MM.1S (cell line): Measurements from ENCODE around the gene ASB6.

Experiments
- CTCF ChIP-seq: fragments of 300-600 bp; sonication (generic); IDR thresholded peaks from 2 replicates; pipeline ENCODE4 v1.5.1; 2016; ENCODE audit warnings: antibody characterized with exemption, low read length, mixed read lengths
- EZH2 ChIP-seq: fragments of 300-600 bp; sonication (generic); optimal IDR thresholded peaks from 2 replicates; pipeline ENCODE3; 2017; ENCODE audit warnings: low read depth, mild to moderate bottlenecking, antibody characterized with exemption, low read length, mixed read lengths
- EZH2phosphoT487 ChIP-seq: fragments of 300-600 bp; sonication (generic); IDR thresholded peaks from 2 replicates; pipeline ENCODE4 v1.6.1; 2018; ENCODE audit warnings: antibody characterized with exemption, low read length

DNA sequence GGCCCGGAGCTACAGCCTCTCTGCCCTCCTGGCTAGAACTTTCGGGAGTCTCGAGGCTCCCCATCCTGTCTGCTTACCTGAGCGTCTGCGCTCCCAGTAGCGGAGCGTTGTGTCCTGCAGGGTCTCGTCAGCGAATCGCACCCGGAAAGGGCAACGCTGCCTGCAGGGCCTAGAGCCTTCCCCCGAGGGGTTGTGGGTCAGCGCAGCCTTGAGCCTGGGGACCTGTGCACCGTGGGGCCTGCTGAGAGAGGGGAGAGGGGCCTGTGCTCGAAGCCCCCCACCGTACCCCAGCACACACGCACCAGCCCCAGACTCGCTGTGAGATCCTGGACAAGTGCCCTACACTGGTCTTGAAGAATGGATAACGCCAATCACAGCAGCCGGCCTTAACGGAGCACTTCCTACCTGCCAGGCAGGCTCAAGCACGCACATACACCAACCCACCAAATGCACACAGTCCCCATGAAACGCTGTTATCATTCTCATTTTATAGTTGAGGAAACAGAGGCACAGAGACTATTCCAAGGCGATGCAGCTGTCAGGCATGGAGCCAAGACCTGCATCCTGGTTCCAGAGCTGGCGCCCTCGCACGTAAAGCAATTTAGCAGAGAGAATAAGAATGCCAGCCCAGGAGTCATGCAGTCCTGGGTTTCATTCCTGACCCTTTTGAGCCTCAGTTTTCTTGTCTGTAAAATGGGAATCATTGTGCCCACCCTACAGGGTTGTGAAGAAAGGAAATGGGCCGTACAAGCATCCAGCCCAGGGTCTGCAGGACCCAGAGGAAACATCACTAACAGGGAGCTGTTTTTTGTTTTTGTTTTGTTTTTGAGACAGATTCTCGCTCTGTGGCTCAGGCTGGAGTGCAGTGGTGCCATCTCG lies 26.3 kb downstream of the ASB6 start:
- TF ChIP-seq CTCF (no peak), EZH2 (no peak), EZH2phosphoT487 (no peak)
